ENCODE results near the gene NOX4. TPM values are rescaled to one million over a fixed set of nuclear protein-coding genes. Genes with fewer than 3 reads are reported as not detected.
A peak's percentile ranks its signal among the peaks of the same experiment; 100 is the strongest.

Gene NOX4
- total and polyA plus RNA-seq, 9 of the 15 experiments (the other 6 are each of a cell fraction or from before 2014, with no cell fraction given), result not detected

DNA sequence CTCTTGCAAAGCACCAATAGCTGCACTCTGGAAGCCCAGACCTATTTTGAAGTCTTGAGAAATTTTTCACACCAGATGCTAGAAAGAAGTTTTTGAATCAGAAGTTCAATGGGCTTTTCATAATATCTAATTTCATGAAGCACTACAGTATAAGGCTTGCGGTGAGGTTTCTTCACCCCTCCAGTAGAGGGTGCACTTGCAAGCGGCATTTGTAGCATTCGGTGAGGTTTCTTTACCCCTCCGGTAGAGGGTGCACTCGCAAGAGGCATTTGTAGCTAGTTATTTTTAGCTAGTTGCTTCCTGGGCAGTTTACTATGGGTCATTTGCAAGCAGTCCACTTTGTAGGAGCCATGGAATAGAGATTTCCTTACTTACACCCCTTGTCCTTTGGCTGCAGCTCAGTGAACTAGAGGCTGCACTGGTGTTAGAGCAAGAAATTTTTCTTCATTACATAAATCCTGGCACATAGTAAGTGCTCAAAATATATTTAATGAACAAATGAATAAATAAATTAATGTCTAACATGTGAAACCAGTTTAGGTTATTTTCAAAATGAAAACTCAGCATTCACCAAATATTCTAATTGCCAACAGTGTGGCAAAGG, 7.8 kb upstream of the NOX4 start:
- no peak for FAIRE-seq
- Histone ChIP-seq H3K27ac (ENCODE audit: extremely low read depth, low read depth, low read length) (no peak overlapping the region), H3K9me1 (ENCODE audit: control insufficient read depth, insufficient read depth, low read length) (no peaks in the 10 kb centered on the region), H2AFZ (ENCODE audit: low read depth, low read length) (no peak overlapping the region), H3K36me3 (ENCODE audit: control insufficient read depth, insufficient read depth, low read length) (no peaks in the 10 kb centered on the region), H4K20me1 (replicated peaks; ENCODE audit: control insufficient read depth, insufficient read depth, low read length) (no peaks in the 10 kb centered on the region), H3K4me2 (ENCODE audit: insufficient read depth, low read length) (no peak overlapping the region), H3K9me3 (replicated peaks; ENCODE audit: control insufficient read depth, insufficient read depth, low read depth, low read length) (no peaks in the 10 kb centered on the region; the same call in 1 of the 2 replicates), H3K4me3 (no peak overlapping the region), H3K27me3 (ENCODE audit: control insufficient read depth in 2 of 2, insufficient read depth in 2 of 2, low read length in 2 of 2) (no peaks in the 10 kb centered on the region), H3K9ac (ENCODE audit: insufficient read depth in 1 of 2, low read depth in 2 of 2, low read length in 2 of 2) (no peak overlapping the region), H3K4me1 (replicated peaks in 1 of 2; ENCODE audit: control insufficient read depth in 2 of 2, insufficient read depth in 2 of 2, low read length in 2 of 2) (no peaks in the 10 kb centered on the region), H3K79me2 (ENCODE audit: control insufficient read depth, insufficient read depth, low read length) (no peaks in the 10 kb centered on the region)
- in situ Hi-C loops (cut with MboI) (no loop called here), intact Hi-C loops (cut with micrococcal nuclease) (no loop called here)
- CTCF ChIA-PET (ENCODE audit: low intra/inter-chr PET ratio), result no interaction called here
- TF ChIP-seq, protein P1, sequence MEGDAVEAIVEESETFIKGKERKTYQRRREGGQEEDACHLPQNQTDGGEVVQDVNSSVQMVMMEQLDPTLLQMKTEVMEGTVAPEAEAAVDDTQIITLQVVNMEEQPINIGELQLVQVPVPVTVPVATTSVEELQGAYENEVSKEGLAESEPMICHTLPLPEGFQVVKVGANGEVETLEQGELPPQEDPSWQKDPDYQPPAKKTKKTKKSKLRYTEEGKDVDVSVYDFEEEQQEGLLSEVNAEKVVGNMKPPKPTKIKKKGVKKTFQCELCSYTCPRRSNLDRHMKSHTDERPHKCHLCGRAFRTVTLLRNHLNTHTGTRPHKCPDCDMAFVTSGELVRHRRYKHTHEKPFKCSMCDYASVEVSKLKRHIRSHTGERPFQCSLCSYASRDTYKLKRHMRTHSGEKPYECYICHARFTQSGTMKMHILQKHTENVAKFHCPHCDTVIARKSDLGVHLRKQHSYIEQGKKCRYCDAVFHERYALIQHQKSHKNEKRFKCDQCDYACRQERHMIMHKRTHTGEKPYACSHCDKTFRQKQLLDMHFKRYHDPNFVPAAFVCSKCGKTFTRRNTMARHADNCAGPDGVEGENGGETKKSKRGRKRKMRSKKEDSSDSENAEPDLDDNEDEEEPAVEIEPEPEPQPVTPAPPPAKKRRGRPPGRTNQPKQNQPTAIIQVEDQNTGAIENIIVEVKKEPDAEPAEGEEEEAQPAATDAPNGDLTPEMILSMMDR (IDR thresholded peaks at IDR 0.05 in 2 of 3, conservative IDR thresholded peaks at IDR 0.05 in 1 of 3; ENCODE audit: insufficient read depth in 2 of 3, low read depth in 1 of 3, low read length in 3 of 3), result peak; percentile 45 to 91 (median 68)
- TF ChIP-seq TOE1 (IDR thresholded peaks at IDR 0.05; ENCODE audit: borderline replicate concordance) (no peak), TOE1 (CRISPR knock-in tag; IDR thresholded peaks at IDR 0.05; ENCODE audit: borderline replicate concordance, low read depth) (no peak), RAD21 (CRISPR knock-in tag; conservative IDR thresholded peaks at IDR 0.05 in 1 of 2, IDR thresholded peaks at IDR 0.05 in 1 of 2) (0 out of 4 replicates have a peak, but pooled peaks of 1 of the 2 experiments have one; percentile 19), BCOR (IDR thresholded peaks at IDR 0.05) (no peak)
- TF ChIP-seq, protein P2, sequence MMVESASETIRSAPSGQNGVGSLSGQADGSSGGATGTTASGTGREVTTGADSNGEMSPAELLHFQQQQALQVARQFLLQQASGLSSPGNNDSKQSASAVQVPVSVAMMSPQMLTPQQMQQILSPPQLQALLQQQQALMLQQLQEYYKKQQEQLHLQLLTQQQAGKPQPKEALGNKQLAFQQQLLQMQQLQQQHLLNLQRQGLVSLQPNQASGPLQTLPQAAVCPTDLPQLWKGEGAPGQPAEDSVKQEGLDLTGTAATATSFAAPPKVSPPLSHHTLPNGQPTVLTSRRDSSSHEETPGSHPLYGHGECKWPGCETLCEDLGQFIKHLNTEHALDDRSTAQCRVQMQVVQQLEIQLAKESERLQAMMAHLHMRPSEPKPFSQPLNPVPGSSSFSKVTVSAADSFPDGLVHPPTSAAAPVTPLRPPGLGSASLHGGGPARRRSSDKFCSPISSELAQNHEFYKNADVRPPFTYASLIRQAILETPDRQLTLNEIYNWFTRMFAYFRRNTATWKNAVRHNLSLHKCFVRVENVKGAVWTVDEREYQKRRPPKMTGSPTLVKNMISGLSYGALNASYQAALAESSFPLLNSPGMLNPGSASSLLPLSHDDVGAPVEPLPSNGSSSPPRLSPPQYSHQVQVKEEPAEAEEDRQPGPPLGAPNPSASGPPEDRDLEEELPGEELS (CRISPR knock-in tag; IDR thresholded peaks at IDR 0.05; ENCODE audit: borderline replicate concordance), result no peak
- ATAC-seq, result no peak
- BruUV-seq (replicated peaks), result no TSS peak
- peak; percentile 3 to 13 (median 8) for DNase-seq (ENCODE audit: extremely low read depth in 1 of 4, low spot score in 3 of 4)
- POLR2A ChIA-PET, result no interaction called here
- 9% methylated on average over 5 of the region's 5 CpGs for WGBS (ENCODE audit: insufficient coverage, low coverage, missing lambda C conversion rate)

Measured in K562 (cell line).